GM23248 (cell line): Measurements from ENCODE around the gene TRIM44.

ENCODE experiments used
- EZH2 ChIP-seq: fragments of 200-600 bp; sonication (generic); IDR thresholded peaks from 2 replicates; pipeline ENCODE4 v1.6.1; 2018; ENCODE audit warnings: antibody characterized with exemption, mild to moderate bottlenecking; ENCODE audit not compliant: insufficient read depth, poor library complexity, severe bottlenecking
- EZH2phosphoT487 ChIP-seq: fragments of 200-600 bp; sonication (generic); IDR thresholded peaks from 2 replicates; pipeline ENCODE4 v1.6.1; 2018; ENCODE audit warnings: antibody characterized with exemption, moderate library complexity, mild to moderate bottlenecking, low read depth; ENCODE audit not compliant: insufficient read depth

DNA sequence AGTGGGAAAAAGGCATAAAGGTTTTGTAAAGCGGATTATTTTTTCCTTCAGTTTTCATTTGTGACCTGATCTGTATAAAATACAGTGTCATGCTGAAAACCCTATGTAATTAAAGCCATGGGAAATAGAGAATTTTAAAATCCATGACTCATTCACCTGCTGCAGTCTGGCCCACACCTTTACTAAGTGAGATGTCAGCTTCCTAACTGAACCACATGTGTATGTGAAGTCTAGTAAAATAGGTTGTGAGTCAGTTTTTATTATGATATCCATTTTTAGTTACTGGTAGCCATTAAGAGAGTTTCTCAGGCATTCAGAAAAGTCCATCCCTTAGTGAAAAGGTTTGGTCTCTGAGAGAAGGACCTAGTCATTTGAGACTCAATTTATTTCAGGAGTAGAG is 60.9 kb downstream of the TRIM44 start:
- TF ChIP-seq EZH2 = no peak
- TF ChIP-seq EZH2phosphoT487 = no peak
